Endothelial cell of umbilical vein (primary cell): ENCODE data around the gene RASIP1. TPM values are rescaled to one million over a fixed set of nuclear protein-coding genes. Genes with fewer than 3 reads are reported as not detected.

Experiments used
- BruUV-seq: library from RNA; stranded (reverse); fragments of 400-500 nt; replicated peaks from 2 replicates; lab custom pipeline; 2021; lab: Mats Ljungman, UMichigan
- CTCF ChIA-PET: fragments of 300-600, 350-600 bp; sonication (Branson Sonifier 250); formaldehyde crosslinking; loops from one replicate; lab custom pipeline; 2021; ENCODE audit warnings: antibody characterized with exemption, inconsistent platforms; lab: Charles Lee
- POLR2A ChIA-PET: fragments of 300-600, 350-600 bp; sonication (Branson Sonifier 250); formaldehyde crosslinking; loops from one replicate; lab custom pipeline; 2021; ENCODE audit warnings: antibody characterized with exemption, inconsistent platforms; lab: Charles Lee
- DNase-seq: peaks from one replicate; pipeline ENCODE4 v3.0.0-alpha.2; 2011; ENCODE audit warnings: low read depth, low spot score
- FAIRE-seq: peaks from 2 replicates; lab custom pipeline; 2011; peaks lifted over from hg19 to GRCh38; lab: Jason Lieb, UNC
- H2AFZ ChIP-seq: 2 replicates; pipeline ENCODE4 v1.6.0; 2012; ENCODE audit warnings: low read depth, low read length, control low read depth, inconsistent platforms
- H3K27ac ChIP-seq: 2 replicates; pipeline ENCODE4 v1.5.1; 2011; ENCODE audit warnings: low read depth, mild to moderate bottlenecking, control low read depth, low read length, moderate library complexity; ENCODE audit not compliant: insufficient read depth
- H3K27me3 ChIP-seq, 2 experiments: 2 replicates each; pipeline versions ENCODE4 v1.6.0 to v1.6.1; 2011; ENCODE audit warnings: low read length in 2 of 2, mixed read lengths in 1 of 2; ENCODE audit not compliant: control insufficient read depth in 2 of 2, insufficient read depth in 2 of 2
- H3K36me3 ChIP-seq, 2 experiments: 2 replicates in 1 of 2; 3 replicates in 1 of 2; pipeline ENCODE4 v1.5.1; 2011; ENCODE audit warnings: low read length in 2 of 2, mild to moderate bottlenecking in 1 of 2, moderate library complexity in 1 of 2; ENCODE audit not compliant: control insufficient read depth in 2 of 2, insufficient read depth in 2 of 2; ENCODE audit errors: extremely low read depth in 1 of 2
- H3K4me1 ChIP-seq: 3 replicates; pipeline ENCODE4 v1.5.1; 2011; ENCODE audit warnings: mild to moderate bottlenecking, low read length; ENCODE audit not compliant: control insufficient read depth, insufficient read depth; ENCODE audit errors: extremely low read depth
- H3K4me2 ChIP-seq: 2 replicates; pipeline ENCODE4 v1.6.1; 2011; ENCODE audit warnings: low read length, control low read depth, mixed read lengths; ENCODE audit not compliant: insufficient read depth
- H3K4me3 ChIP-seq, 3 experiments: fragments of 200-600 bp in 1 of 3; sonication (generic), shearing (Covaris generic) in 1 of 3; replicated peaks in 1 of 3; 2 replicates each; pipeline ENCODE4 v1.5.1; 2011 to 2016; ENCODE audit warnings: control low read depth in 3 of 3, low read length in 3 of 3, mild to moderate bottlenecking in 2 of 3, inconsistent platforms in 1 of 3, low read depth in 1 of 3, moderate library complexity in 1 of 3; ENCODE audit not compliant: insufficient read depth in 1 of 3
- H3K79me2 ChIP-seq: 2 replicates; pipeline ENCODE4 v1.6.0; 2012; ENCODE audit warnings: low read length, inconsistent platforms; ENCODE audit not compliant: control insufficient read depth, insufficient read depth
- H3K9ac ChIP-seq: replicated peaks from 2 replicates; pipeline ENCODE3; 2011; ENCODE audit warnings: low read length, control low read depth; ENCODE audit not compliant: insufficient read depth; ENCODE audit errors: extremely low read depth
- H3K9me1 ChIP-seq: replicated peaks from 3 replicates; pipeline ENCODE4 v1.6.0; 2011; ENCODE audit warnings: mild to moderate bottlenecking, low read length; ENCODE audit not compliant: control insufficient read depth, insufficient read depth; ENCODE audit errors: extremely low read depth
- H3K9me3 ChIP-seq: replicated peaks from 2 replicates; pipeline ENCODE4 v1.5.1; 2012; ENCODE audit warnings: low read length, inconsistent platforms; ENCODE audit not compliant: control insufficient read depth, insufficient read depth
- H4K20me1 ChIP-seq: replicated peaks from 2 replicates; pipeline ENCODE3; 2011; ENCODE audit warnings: mild to moderate bottlenecking, low read length; ENCODE audit not compliant: control insufficient read depth, insufficient read depth; ENCODE audit errors: extremely low read depth
- CTCF ChIP-seq, 2 donors: IDR thresholded peaks; 1 replicate in 1 of 2; 2 replicates in 1 of 2; pipeline ENCODE4 v1.5.1; 2011; ENCODE audit warnings: low read length in 2 of 2, mild to moderate bottlenecking in 2 of 2, moderate library complexity in 2 of 2, control low read depth in 1 of 2, inconsistent platforms in 1 of 2, low read depth in 1 of 2; ENCODE audit not compliant: insufficient read depth in 1 of 2; ENCODE audit errors: extremely low read depth in 1 of 2
- EZH2 ChIP-seq: IDR thresholded peaks from 2 replicates; pipeline ENCODE4 v1.6.1; 2012; ENCODE audit warnings: borderline replicate concordance, low read depth, mild to moderate bottlenecking, moderate library complexity, low read length, inconsistent platforms; ENCODE audit not compliant: severe bottlenecking
- FOS ChIP-seq: IDR thresholded peaks from 2 replicates; pipeline ENCODE4 v1.6.1; 2011; ENCODE audit warnings: mild to moderate bottlenecking, low read length, moderate library complexity, borderline replicate concordance; ENCODE audit not compliant: insufficient read depth
- GATA2 ChIP-seq: IDR thresholded peaks from 2 replicates; pipeline ENCODE4 v1.7.0; 2011; ENCODE audit warnings: low read depth, mild to moderate bottlenecking, moderate library complexity, mixed read lengths, low read length; ENCODE audit not compliant: insufficient read length, insufficient read depth
- JUN ChIP-seq: IDR thresholded peaks from 2 replicates; pipeline ENCODE4 v1.6.1; 2011; ENCODE audit warnings: borderline replicate concordance, low read depth; ENCODE audit not compliant: insufficient read length, insufficient read depth
- MYC ChIP-seq: IDR thresholded peaks from one replicate; pipeline ENCODE4 v1.6.1; 2011; ENCODE audit warnings: mild to moderate bottlenecking, low read depth, low read length
- POLR2A ChIP-seq: IDR thresholded peaks from 2 replicates; pipeline ENCODE4 v1.6.1; 2012; ENCODE audit warnings: low read depth, mild to moderate bottlenecking, control low read depth, low read length
- POLR2AphosphoS5 ChIP-seq: IDR thresholded peaks from 2 replicates; pipeline ENCODE4 v1.6.1; 2012; ENCODE audit warnings: low read depth, mild to moderate bottlenecking, control low read depth, low read length, moderate library complexity; ENCODE audit not compliant: insufficient read depth
- dilution Hi-C: fragments of 300-500 bp; cut with MboI; formaldehyde crosslinking; loops from one replicate; pipeline ENCODE4 v1.15.0; 2019; ENCODE audit warnings: low sequenced_read_pairs; ENCODE audit not compliant: extremely low pct_ligation_motif_present
- intact Hi-C: fragments of 100-400 bp; cut with micrococcal nuclease; formaldehyde crosslinking; loops from one replicate; pipeline ENCODE4 v1.10.0; 2022
- polyA plus RNA-seq, 4 experiments: library from polyadenylated mRNA; depleted of rRNA in 3 of 4; stranded (reverse) in 3 of 4; unstranded in 1 of 4; fragments of >200 nt; gene quantifications; 2 replicates each; pipeline versions ENCODE4 v1.2.1 to v1.2.3, GENCODE V29; 2011 to 2012; ENCODE audit warnings: missing spikeins in 1 of 4
- total RNA-seq: library from RNA; stranded (reverse); gene quantifications from 2 replicates; pipeline ENCODE4 v1.2.3, GENCODE V29; 2021
- TF ChIP-seq, protein P1 (sequence below): IDR thresholded peaks from 2 replicates; pipeline ENCODE4 v1.6.1; 2011; ENCODE audit not compliant: insufficient read depth, insufficient read length

Gene RASIP1
- total and polyA plus RNA-seq, 2 donors (not counting 3 experiments of a cell fraction or from before 2014, with no cell fraction given): 66.2 to 82.1 TPM

- H3K9me3 ChIP-seq: no peaks in the 10 kb centered on the region
- H3K79me2 ChIP-seq: no peaks in the 10 kb centered on the region
- dilution Hi-C loops (no loop called here), intact Hi-C loops (no loop called here)
- BruUV-seq: no TSS peak
- H3K27me3 ChIP-seq: no peaks in the 10 kb centered on the region
- TF ChIP-seq POLR2A (no peak), CTCF (IDR thresholded peaks at IDR 0.05; ENCODE audit: extremely low read depth in 1 of 2, insufficient read depth in 1 of 2, low read depth in 1 of 2, low read length in 2 of 2) (no peak), GATA2 (no peak), EZH2 (no peak), POLR2AphosphoS5 (no peak), MYC (no peak), JUN (no peak), FOS (no peak)
- TF ChIP-seq, protein P1, sequence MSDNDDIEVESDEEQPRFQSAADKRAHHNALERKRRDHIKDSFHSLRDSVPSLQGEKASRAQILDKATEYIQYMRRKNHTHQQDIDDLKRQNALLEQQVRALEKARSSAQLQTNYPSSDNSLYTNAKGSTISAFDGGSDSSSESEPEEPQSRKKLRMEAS: no peak
- no peak overlapping the region for H2AFZ ChIP-seq
- no peaks in the 10 kb centered on the region for H3K4me1 ChIP-seq
- H3K9me1 ChIP-seq: no peaks in the 10 kb centered on the region
- FAIRE-seq (no peak), DNase-seq (no peak)
- H3K4me2 ChIP-seq: no peak overlapping the region
- H3K9ac ChIP-seq: no peak overlapping the region
- POLR2A ChIA-PET: interaction anchor here (1.4 kb wide), 1 partner anchor 26 kb away, joined by 3 read pairs; the partner anchor contains the start of gene CA11
- H3K27ac ChIP-seq: no peak overlapping the region
- no peaks in the 10 kb centered on the region for H3K36me3 ChIP-seq
- no peaks in the 10 kb centered on the region for H4K20me1 ChIP-seq
- no peak overlapping the region for H3K4me3 ChIP-seq
- CTCF ChIA-PET: no interaction called here
Measured at GRCh38 chr19:48671446-48671995, 68.9 kb downstream of the RASIP1 start.
